SIG-M5 treated with dmso at 0.1 percent for 504 hours (cell line): ENCODE measurements around the gene TRAF3.

Source experiments
- DNase-seq: peaks from one replicate; lab custom pipeline; 2025; ENCODE audit not compliant: unreplicated experiment; lab: John Stamatoyannopoulos, UW

The TRAF3 gene

GRCh38 chr14:102775855-102776760, 1.1 kb upstream of the TRAF3 start:
- no peak for DNase-seq

- no peak for DNase-seq
These were observed 575 bp downstream of the TRAF3 start for GRCh38 chr14:102777711-102778337.

- peak; percentile 12 for DNase-seq
These were observed 1.3 kb downstream of the TRAF3 start for GRCh38 chr14:102778338-102779083.

- no peak for DNase-seq
These were observed 1.8 kb downstream of the TRAF3 start for GRCh38 chr14:102779084-102779462.

GRCh38 chr14:102779574-102780315, 2.5 kb downstream of the TRAF3 start:
- peak; percentile 47 for DNase-seq

GRCh38 chr14:102781063-102781462, 3.8 kb downstream of the TRAF3 start:
- DNase-seq = no peak

GRCh38 chr14:102782974-102783373, 5.7 kb downstream of the TRAF3 start:
- no peak for DNase-seq

- DNase-seq = no peak
These were observed 7.8 kb downstream of the TRAF3 start for GRCh38 chr14:102784892-102785594.

- DNase-seq = no peak
These were observed 8.3 kb downstream of the TRAF3 start for GRCh38 chr14:102785595-102785963.

GRCh38 chr14:102786768-102787167, 9.5 kb downstream of the TRAF3 start:
- no peak for DNase-seq

GRCh38 chr14:102789349-102789748, 12.1 kb downstream of the TRAF3 start:
- DNase-seq = no peak

- peak; percentile 13 for DNase-seq
These were observed 16.5 kb downstream of the TRAF3 start for GRCh38 chr14:102793531-102794328.

GRCh38 chr14:102795060-102795925, 18.0 kb downstream of the TRAF3 start:
- peak; percentile 71 for DNase-seq

- no peak for DNase-seq
These were observed 19.5 kb downstream of the TRAF3 start for GRCh38 chr14:102796661-102797190.

- DNase-seq = no peak
These were observed 21.7 kb downstream of the TRAF3 start for GRCh38 chr14:102798926-102799325.

- no peak for DNase-seq
These were observed 22.7 kb downstream of the TRAF3 start for GRCh38 chr14:102799684-102800562.

GRCh38 chr14:102802834-102803523, 25.7 kb downstream of the TRAF3 start:
- DNase-seq = no peak
